ENCODE data around the gene RAB38.

DNA sequence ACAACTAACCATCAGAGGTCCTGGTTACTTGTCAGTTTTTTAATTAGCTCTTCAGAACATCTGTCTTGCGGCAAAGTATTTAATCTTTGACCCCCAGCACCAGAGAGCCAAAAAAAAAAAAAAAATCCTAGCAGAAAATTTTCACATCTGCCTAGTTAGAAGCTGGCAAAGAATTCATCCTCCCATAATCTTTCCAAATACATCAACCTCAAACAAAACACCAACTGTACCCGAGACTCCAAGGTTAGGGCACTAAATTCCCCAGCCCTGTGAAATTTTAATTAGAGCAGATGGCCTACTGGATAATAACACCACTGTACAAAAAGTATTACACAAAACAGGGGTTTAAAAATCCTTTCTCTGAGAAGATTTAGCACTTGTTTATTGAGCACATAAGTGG lies 55.7 kb downstream of the RAB38 start:
- TF ChIP-seq, protein P1, sequence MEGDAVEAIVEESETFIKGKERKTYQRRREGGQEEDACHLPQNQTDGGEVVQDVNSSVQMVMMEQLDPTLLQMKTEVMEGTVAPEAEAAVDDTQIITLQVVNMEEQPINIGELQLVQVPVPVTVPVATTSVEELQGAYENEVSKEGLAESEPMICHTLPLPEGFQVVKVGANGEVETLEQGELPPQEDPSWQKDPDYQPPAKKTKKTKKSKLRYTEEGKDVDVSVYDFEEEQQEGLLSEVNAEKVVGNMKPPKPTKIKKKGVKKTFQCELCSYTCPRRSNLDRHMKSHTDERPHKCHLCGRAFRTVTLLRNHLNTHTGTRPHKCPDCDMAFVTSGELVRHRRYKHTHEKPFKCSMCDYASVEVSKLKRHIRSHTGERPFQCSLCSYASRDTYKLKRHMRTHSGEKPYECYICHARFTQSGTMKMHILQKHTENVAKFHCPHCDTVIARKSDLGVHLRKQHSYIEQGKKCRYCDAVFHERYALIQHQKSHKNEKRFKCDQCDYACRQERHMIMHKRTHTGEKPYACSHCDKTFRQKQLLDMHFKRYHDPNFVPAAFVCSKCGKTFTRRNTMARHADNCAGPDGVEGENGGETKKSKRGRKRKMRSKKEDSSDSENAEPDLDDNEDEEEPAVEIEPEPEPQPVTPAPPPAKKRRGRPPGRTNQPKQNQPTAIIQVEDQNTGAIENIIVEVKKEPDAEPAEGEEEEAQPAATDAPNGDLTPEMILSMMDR (IDR thresholded peaks at IDR 0.05) = no peak
- no peak for TF ChIP-seq EZH2 (IDR thresholded peaks at IDR 0.05)
- TF ChIP-seq EZH2phosphoT487 (IDR thresholded peaks at IDR 0.05) = no peak

Data from neural progenitor cell (in vitro differentiated cells).